Astrocyte of the cerebellum (primary cell): ENCODE results near the gene GFRA1.

ENCODE experiments used
- DNase-seq: peaks from one replicate; pipeline ENCODE4 v3.0.0-alpha.2; 2011; ENCODE audit warnings: low read depth
- H3K4me3 ChIP-seq: 2 replicates; pipeline ENCODE4 v1.5.1; 2011; ENCODE audit warnings: mild to moderate bottlenecking, low read depth, low read length, moderate library complexity
- CTCF ChIP-seq: IDR thresholded peaks from 2 replicates; pipeline ENCODE4 v1.5.1; 2012; ENCODE audit warnings: low read length, low read depth, moderate library complexity, mild to moderate bottlenecking; ENCODE audit errors: missing control alignments
- in situ Hi-C: cut with HindIII; loops from 2 replicates; pipeline ENCODE4 v1.10.0; 2017; ENCODE audit warnings: low sequenced_read_pairs

Gene GFRA1

DNA sequence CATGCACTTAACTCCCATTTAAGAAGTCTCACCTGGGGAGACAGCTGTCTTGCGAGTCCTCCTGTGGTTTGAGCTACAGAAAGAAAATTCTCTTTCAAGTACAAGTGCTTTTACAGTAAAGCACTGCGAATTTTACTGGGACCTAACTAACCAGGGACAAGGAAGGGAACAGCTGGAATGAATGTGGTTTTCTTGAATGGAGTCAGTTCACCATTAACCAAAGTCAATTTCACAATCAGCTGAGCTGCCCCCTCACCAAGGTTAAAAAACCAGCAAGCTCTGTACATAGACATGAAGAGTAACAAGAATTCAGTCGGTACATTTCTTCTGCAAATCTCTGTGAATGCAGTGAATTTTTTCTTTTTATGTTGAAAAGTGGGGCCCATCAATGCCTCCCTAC, 56.3 kb downstream of the GFRA1 start:
- in situ Hi-C loops: no loop called here
- TF ChIP-seq CTCF: no peak
- no peak overlapping the region for H3K4me3 ChIP-seq
- DNase-seq: no peak

DNA sequence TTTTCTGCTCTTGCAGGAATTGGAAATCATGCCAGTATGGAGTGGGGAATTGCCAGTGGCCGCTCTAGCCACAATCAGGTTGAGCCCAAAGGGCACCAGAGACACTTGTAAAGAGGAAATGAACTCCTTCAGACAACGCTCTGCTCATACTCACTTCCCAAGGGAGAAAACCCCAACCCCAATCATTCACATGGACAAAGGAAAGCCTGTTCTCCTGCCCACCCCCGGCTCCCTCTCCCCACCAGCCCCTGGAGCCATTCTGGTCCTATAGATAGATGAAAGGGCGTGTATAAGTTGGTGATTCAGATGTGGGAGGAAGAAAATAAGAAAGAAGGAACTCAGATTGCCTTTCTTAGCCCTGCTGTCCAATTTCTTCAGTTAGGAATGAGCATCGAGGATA, 57.4 kb downstream of the GFRA1 start:
- DNase-seq: no peak
- no peak for TF ChIP-seq CTCF
- in situ Hi-C loops: no loop called here
- no peak overlapping the region for H3K4me3 ChIP-seq

GRCh38 chr10:116211682-116212081, 61.3 kb downstream of the GFRA1 start:
- H3K4me3 ChIP-seq: no peak overlapping the region
- peak; percentile 76 for DNase-seq
- in situ Hi-C loops: no loop called here
- no peak for TF ChIP-seq CTCF

DNA sequence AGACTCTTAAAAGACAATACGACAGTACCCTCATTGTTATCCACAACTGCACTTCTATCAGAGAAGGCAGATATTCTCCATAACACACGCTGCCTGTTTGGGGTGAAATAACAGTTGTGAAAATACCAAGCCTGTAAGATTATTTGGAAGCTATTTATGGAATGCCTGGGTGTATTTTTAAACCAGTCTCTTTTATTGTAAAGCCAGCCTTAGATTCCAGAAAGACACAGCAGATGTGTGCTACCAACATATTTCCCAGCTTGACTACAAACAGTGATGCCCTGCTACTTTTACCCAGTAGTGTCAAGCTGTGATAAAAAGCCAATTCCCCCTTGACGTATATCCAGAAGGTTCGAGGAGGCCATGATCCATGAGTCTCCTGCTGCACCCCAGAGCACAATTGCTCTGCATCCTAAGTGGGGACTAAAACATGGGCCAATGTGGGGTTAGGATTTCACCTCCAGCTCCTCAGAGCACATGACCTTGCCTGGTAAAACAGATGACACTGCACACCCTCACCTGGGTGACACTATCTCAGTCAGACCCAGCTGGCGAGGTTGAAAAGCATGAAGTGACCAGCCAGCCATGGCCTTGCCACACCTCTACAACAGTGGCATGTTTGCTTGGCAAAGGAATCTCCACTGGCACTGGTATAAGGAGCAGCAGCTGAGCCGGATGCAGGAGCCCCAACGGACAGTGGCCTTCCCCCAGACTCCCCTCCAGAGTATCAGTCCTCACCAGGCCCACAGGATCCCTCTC, 62.2 kb downstream of the GFRA1 start:
- DNase-seq: no peak
- H3K4me3 ChIP-seq: no peak overlapping the region
- in situ Hi-C loops: no loop called here
- TF ChIP-seq CTCF: no peak

- TF ChIP-seq CTCF: no peak
- in situ Hi-C loops: no loop called here
Measured at GRCh38 chr10:116209781-116210180, 63.2 kb downstream of the GFRA1 start.

DNA sequence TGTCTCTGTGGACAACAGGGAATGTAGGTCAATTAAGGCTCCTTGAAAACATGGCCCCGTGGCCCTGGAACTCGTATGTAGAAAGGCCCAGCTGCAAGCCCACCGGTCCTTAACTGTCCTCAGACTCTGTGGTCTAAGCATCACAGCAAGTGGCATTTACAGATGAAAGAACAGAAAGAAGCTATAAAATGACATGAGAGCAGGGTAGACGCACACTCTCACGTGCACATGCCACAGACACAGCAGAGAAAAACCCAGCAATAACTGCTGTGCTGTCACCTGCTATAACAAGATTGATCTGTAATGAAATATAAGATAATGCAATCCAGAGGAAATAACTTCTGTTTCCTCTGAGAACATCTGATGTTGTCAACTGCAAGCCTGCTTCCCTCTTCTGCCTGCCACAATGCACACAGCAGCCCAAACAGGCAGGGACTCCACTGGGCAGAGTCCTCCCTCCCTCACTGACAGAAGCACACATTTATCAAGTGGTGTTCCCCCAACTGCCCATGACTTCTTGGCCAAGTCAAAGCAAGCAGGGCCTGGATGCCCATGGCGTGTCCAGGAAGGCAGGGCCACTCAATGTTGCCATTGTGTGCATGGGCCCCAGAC, 63.9 kb downstream of the GFRA1 start:
- in situ Hi-C loops: no loop called here
- TF ChIP-seq CTCF: no peak
- H3K4me3 ChIP-seq: no peak overlapping the region
- DNase-seq: no peak

More at GRCh38 chr10:116209781-116210180, 63.2 kb downstream of the GFRA1 start:
- no peak for DNase-seq
- H3K4me3 ChIP-seq: no peak overlapping the region
